ENCODE measurements around the gene MORN1. TPM values are rescaled to one million over a fixed set of nuclear protein-coding genes. Genes with fewer than 3 reads are reported as not detected.

MORN1 gene
- total and polyA plus RNA-seq, 10 of the 15 experiments (the other 5 are each of a cell fraction or from before 2014, with no cell fraction given): 0.76 to 7.9 (median 5.5) TPM

GRCh38 chr1:2331200-2331544 lies 60.2 kb downstream of the MORN1 start:
- no peak overlapping the region for H3K4me2 ChIP-seq (ENCODE audit: control insufficient read depth, insufficient read depth)
- CTCF ChIA-PET: no interaction called here
- H3K4me1 ChIP-seq (ENCODE audit: control insufficient read depth, insufficient read depth, low read length): no peaks in the 10 kb centered on the region
- no peak overlapping the region for H3K27ac ChIP-seq (ENCODE audit: control insufficient read depth, insufficient read depth)
- FAIRE-seq (no peak), DNase-seq (ENCODE audit: low read depth, low spot score) (no peak), ATAC-seq (no peak)
- WGBS (ENCODE audit: insufficient coverage, insufficient replicate concordance, low lambda C conversion rate, missing lambda C conversion rate): 40% methylated on average over 11 of the region's 11 CpGs
- no peak overlapping the region for H3K4me3 ChIP-seq
- no peaks in the 10 kb centered on the region for H3K79me2 ChIP-seq (ENCODE audit: control insufficient read depth, insufficient read depth, low read length)
- H2AFZ ChIP-seq (ENCODE audit: control insufficient read depth, low read depth, low read length): no peak overlapping the region
- in situ Hi-C loops (cut with MboI): no loop called here
- H3K9ac ChIP-seq (ENCODE audit: control insufficient read depth, insufficient read depth, low read length): no peak overlapping the region
- no peaks in the 10 kb centered on the region for H3K36me3 ChIP-seq (ENCODE audit: control insufficient read depth in 2 of 2, insufficient read depth in 2 of 2, low read length in 1 of 2)
- H3K27me3 ChIP-seq (replicated peaks in 1 of 2; ENCODE audit: control insufficient read depth in 2 of 2, insufficient read depth in 2 of 2, low read length in 1 of 2): no peaks in the 10 kb centered on the region
- no TSS peak for BruUV-seq (replicated peaks)
- RAD21 ChIA-PET (ENCODE audit: unreplicated experiment): no interaction called here
- TF ChIP-seq IRF4 (IDR thresholded peaks at IDR 0.05; ENCODE audit: low read depth, low read length) (no peak), ZBTB11 (CRISPR knock-in tag; IDR thresholded peaks at IDR 0.05) (no peak), MTA2 (IDR thresholded peaks at IDR 0.05; ENCODE audit: low read depth) (no peak)
- no peaks in the 10 kb centered on the region for H3K9me3 ChIP-seq (replicated peaks; ENCODE audit: control insufficient read depth, insufficient read depth, low read length)
- POLR2A ChIA-PET: no interaction called here
- H4K20me1 ChIP-seq (ENCODE audit: control insufficient read depth, insufficient read depth): no peaks in the 10 kb centered on the region
- intact Hi-C loops (cut with micrococcal nuclease; ENCODE audit: unreplicated experiment): no loop called here
- SMC1A ChIA-PET (ENCODE audit: uncharacterized antibody, unreplicated experiment): no interaction called here

GRCh38 chr1:2330519-2331199 lies 60.7 kb downstream of the MORN1 start:
- CTCF ChIA-PET: no interaction called here
- Histone ChIP-seq H3K9me3 (replicated peaks; ENCODE audit: control insufficient read depth, insufficient read depth, low read length) (no peaks in the 10 kb centered on the region), H3K27me3 (replicated peaks in 1 of 2; ENCODE audit: control insufficient read depth in 2 of 2, insufficient read depth in 2 of 2, low read length in 1 of 2) (no peaks in the 10 kb centered on the region), H3K36me3 (ENCODE audit: control insufficient read depth in 2 of 2, insufficient read depth in 2 of 2, low read length in 1 of 2) (no peaks in the 10 kb centered on the region), H3K4me2 (ENCODE audit: control insufficient read depth, insufficient read depth) (no peak overlapping the region), H3K4me1 (ENCODE audit: control insufficient read depth, insufficient read depth, low read length) (no peaks in the 10 kb centered on the region), H4K20me1 (ENCODE audit: control insufficient read depth, insufficient read depth) (no peaks in the 10 kb centered on the region), H3K9ac (ENCODE audit: control insufficient read depth, insufficient read depth, low read length) (no peak overlapping the region), H3K79me2 (ENCODE audit: control insufficient read depth, insufficient read depth, low read length) (no peaks in the 10 kb centered on the region), H2AFZ (ENCODE audit: control insufficient read depth, low read depth, low read length) (no peak overlapping the region), H3K4me3 (no peak overlapping the region), H3K27ac (ENCODE audit: control insufficient read depth, insufficient read depth) (no peak overlapping the region)
- 50% methylated on average over 31 of the region's 31 CpGs for WGBS (ENCODE audit: insufficient coverage, insufficient replicate concordance, low lambda C conversion rate, missing lambda C conversion rate)
- no peak for ATAC-seq
- SMC1A ChIA-PET (ENCODE audit: uncharacterized antibody, unreplicated experiment): no interaction called here
- no peak for FAIRE-seq
- in situ Hi-C loops (cut with MboI): no loop called here
- POLR2A ChIA-PET: no interaction called here
- intact Hi-C loops (cut with micrococcal nuclease; ENCODE audit: unreplicated experiment): no loop called here
- RAD21 ChIA-PET (ENCODE audit: unreplicated experiment): no interaction called here
- no peak for DNase-seq (ENCODE audit: low read depth, low spot score)
- BruUV-seq (replicated peaks): no TSS peak
- TF ChIP-seq MYB (IDR thresholded peaks at IDR 0.05; ENCODE audit: borderline replicate concordance, low read depth, low read length) (no peak), ZBTB11 (CRISPR knock-in tag; IDR thresholded peaks at IDR 0.05) (no peak), TBL1XR1 (IDR thresholded peaks at IDR 0.05; ENCODE audit: low read depth, low read length) (no peak), GATAD2B (conservative IDR thresholded peaks at IDR 0.05; ENCODE audit: low read depth) (no peak), E4F1 (IDR thresholded peaks at IDR 0.05; ENCODE audit: borderline replicate concordance, partially characterized antibody) (no peak)

Measured in GM12878 (cell line).